ENCODE measurements around the gene ENAM.

Gene ENAM

GRCh38 chr4:70613306-70614183 is 15.0 kb upstream of the ENAM start:
- no peak overlapping the region for H3K27ac ChIP-seq
- TF ChIP-seq ZFX (IDR thresholded peaks at IDR 0.05) (no peak), CTCF (conservative IDR thresholded peaks at IDR 0.05) (no peak)

DNA sequence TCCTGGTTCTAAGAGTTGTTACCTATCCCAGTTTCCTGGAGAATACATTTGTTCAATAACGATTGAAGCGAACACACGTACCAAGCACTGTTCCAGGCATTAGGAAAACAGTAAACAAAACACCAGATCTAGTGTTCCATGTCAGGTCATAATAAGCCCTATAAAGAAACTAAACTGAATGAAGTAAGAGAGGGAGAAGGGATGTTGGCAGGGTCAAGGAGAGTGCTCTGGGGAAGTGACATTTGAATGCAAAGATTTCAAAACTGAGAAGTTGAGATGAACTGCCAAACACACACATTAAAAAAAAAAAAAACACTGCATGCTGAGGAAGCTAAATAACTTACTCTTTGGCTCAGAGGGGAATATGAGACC is 14.4 kb upstream of the ENAM start:
- TF ChIP-seq CTCF (conservative IDR thresholded peaks at IDR 0.05) (no peak), ZFX (IDR thresholded peaks at IDR 0.05) (no peak)
- no peak overlapping the region for H3K27ac ChIP-seq

- no peak overlapping the region for H3K27ac ChIP-seq
- no peak for TF ChIP-seq ZFX (IDR thresholded peaks at IDR 0.05)
- no peak for TF ChIP-seq CTCF (conservative IDR thresholded peaks at IDR 0.05)
These were observed 9.3 kb upstream of the ENAM start for GRCh38 chr4:70619288-70619687.

DNA sequence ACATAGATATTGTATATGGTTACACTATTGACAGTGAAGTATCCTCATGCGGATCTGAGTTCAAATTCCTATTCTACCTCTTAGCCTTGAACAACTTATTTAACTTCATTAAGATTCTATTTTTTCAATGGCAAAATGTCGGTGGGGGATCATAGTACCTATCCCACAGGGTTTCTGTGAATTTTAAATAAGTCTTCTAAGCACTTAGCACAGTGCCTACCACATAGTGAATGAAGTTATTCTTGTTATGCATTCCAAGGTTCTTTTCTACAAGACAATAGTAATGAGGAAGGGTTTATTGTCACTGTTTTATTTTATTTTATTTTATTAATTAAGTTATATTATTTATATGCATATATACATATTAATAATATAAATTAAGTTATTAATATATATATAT is 8.8 kb upstream of the ENAM start:
- no peak overlapping the region for H3K27ac ChIP-seq
- no peak for TF ChIP-seq ZFX (IDR thresholded peaks at IDR 0.05)
- TF ChIP-seq CTCF (conservative IDR thresholded peaks at IDR 0.05), result no peak

GRCh38 chr4:70623323-70623722 is 5.2 kb upstream of the ENAM start:
- no peak overlapping the region for H3K27ac ChIP-seq

GRCh38 chr4:70624226-70624793 is 4.2 kb upstream of the ENAM start:
- TF ChIP-seq ZFX (IDR thresholded peaks at IDR 0.05), result no peak
- TF ChIP-seq CTCF (conservative IDR thresholded peaks at IDR 0.05), result no peak
- no peak overlapping the region for H3K27ac ChIP-seq

More at GRCh38 chr4:70623323-70623722, 5.2 kb upstream of the ENAM start:
- TF ChIP-seq CTCF (conservative IDR thresholded peaks at IDR 0.05), result no peak
- no peak for TF ChIP-seq ZFX (IDR thresholded peaks at IDR 0.05)

DNA sequence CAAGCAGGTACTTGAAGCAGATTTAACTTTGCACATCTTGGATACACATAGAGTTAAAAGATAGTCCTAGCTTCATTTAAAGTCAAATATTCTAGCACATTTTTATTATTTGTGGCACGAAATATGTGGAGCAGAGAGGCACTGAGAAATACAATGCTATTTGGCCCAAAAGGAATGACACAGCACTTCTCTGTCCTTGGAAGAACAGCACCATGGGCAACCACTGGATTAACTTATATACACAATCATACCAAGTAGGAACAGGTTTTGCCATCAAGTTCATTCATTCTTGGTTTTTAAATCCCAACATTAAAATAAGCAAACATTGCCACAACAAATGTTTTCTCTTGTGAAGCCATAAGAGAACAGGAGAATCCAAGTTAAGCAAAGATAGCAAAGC is 924 bp upstream of the ENAM start:
- TF ChIP-seq ZFX (IDR thresholded peaks at IDR 0.05), result no peak
- TF ChIP-seq CTCF (conservative IDR thresholded peaks at IDR 0.05), result no peak
- no peak overlapping the region for H3K27ac ChIP-seq

Measured in C4-2B (cell line).